CD4-positive, alpha-beta T cell treated with Interleukin-12 subunit alpha and Interleukin-12 subunit beta, for 1 hour (primary cell): ENCODE results near the gene AMPD2.
A peak's percentile ranks its signal among the peaks of the same experiment; 100 is the strongest.
"Not testable (repeated sequence)": the region's sequence is repeated elsewhere in the genome, so short reads cannot be mapped to it uniquely, and the experiment has no call there.

Experiments
- DNase-seq: peaks from one replicate; pipeline ENCODE4 v3.0.0-alpha.2; 2020

Gene AMPD2

DNA sequence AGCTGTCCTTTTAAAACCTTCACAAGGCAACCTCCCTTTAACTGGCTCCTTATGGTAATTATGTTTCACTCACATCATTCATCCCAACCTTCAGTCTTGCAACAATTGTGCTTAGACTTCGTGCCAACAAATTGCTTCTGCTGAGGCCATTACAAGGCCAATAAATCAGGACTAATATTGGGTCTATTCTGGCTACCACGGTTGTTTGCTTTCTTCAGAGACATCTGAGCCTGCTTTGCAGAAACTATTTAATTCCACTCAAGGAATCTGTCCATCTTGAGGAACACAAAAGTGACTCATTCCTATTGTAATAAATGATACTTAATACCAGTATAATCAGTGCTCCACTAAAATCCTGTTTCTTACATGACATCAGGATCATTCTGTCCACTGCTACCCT, 33.7 kb downstream of the AMPD2 start:
- DNase-seq, result no peak

DNA sequence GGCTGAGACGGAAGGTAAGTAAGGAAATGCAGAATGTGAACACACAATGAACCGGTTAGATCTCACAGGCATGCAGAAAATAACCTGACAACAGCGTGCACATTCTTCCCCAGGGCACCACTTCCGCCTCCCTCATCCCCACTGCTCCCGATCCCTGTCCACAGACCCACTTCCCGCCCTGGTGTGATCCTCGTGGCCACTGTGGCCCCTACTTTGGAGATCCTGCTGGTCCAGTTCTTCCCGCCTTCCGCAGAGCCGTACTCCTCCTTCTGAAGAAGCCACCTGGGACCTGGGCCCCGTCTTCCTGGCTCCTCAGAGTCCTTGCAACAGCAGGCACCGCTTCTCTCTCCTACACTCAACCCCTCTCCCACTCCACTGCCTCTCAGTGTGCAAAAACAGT, 34.9 kb downstream of the AMPD2 start:
- no peak for DNase-seq

DNA sequence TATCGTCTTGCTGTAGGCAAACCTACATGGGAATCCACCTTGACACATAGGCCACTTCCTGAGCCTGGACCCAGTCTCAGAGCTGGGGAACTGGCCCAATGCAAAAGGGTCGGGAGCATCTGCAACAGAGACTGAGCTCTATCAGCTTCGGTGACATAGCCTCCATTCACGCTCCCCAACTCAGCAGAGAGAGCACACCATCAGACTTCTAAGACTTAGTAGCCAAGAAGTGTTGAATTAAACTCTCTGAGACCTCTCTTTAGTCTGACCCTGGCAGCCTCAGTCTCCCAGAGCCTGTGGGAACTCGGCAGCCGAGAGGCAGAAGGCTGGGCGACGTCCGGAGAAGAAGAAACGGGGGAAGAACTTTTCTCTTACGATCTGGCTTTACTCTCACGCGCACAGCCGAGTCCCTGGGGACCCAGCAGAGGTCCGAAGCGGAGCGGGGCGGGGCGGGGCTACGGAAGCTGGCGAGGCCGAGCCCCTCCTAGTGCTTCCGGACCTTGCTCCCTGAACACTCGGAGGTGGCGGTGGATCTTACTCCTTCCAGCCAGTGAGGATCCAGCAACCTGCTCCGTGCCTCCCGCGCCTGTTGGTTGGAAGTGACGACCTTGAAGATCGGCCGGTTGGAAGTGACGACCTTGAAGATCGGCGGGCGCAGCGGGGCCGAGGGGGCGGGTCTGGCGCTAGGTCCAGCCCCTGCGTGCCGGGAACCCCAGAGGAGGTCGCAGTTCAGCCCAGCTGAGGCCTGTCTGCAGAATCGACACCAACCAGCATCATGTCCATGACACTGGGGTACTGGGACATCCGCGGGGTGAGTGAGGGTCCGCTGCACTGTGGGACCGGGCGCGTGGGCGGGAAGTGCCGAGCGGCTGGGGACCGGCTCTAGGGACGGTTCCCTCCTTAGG, 36.2 kb downstream of the AMPD2 start, which contains the start of gene GSTM4:
TSS of gene GSTM4 (plus strand) at position 485 of the 905 bp plus-strand sequence. CDS start at position 776, 291 bp downstream.
- peak; percentile 62 for DNase-seq

DNA sequence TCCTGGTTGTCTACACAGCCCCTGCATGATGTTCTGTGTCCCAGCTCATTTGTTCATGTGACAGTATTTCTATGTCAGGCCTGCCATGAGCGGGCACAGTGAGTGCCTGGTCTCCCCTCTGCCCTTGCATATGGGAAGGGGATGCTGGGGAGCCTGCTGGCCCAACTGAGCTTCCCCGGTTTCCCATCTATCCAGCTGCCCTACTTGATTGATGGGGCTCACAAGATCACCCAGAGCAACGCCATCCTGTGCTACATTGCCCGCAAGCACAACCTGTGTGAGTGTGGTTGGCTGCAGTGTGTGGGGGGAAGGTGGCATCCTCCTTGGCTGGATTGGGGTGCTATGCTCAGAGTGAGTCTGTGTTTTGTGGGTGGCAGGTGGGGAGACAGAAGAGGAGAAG, 37.8 kb downstream of the AMPD2 start:
- no peak for DNase-seq

DNA sequence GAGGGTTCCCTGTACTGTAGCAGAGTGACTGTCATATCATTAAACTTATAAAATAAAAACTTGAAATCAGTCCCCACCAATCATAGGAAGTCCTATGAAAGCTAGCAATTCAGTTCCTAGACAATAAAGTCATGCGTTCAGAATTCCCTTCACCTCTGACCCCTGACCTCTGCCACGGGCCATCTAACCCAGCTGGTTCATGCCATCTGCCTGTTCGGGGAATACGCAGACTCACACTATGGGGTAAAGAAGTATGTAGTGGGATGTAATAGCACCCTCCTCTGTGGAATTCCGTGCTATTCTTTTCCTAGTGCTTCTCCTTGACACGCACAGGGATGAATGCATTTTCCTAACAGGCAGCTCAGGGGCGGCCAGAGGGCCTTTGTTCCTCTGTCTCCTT, 38.3 kb downstream of the AMPD2 start:
- DNase-seq, result no peak

DNA sequence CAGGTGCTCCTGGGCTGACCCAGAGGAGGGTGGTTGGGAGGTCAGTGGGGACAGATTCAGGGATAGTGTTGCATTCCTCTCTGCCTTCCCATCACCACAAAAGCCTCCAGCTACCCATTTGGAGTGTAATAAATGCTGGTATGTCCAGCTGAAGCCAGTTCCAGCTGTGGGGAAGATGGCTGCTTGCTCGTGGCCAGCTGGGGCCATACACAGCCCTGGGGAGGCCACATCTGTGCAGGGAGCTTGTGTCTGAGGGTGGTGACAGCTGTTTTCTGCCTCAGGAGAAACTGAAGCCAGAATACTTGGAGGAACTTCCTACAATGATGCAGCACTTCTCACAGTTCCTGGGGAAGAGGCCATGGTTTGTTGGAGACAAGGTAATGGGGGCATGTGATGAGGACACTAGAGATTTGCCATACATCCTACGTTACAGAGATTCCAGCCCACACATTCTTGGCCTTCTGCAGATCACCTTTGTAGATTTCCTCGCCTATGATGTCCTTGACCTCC, 39.0 kb downstream of the AMPD2 start:
- no peak for DNase-seq

DNA sequence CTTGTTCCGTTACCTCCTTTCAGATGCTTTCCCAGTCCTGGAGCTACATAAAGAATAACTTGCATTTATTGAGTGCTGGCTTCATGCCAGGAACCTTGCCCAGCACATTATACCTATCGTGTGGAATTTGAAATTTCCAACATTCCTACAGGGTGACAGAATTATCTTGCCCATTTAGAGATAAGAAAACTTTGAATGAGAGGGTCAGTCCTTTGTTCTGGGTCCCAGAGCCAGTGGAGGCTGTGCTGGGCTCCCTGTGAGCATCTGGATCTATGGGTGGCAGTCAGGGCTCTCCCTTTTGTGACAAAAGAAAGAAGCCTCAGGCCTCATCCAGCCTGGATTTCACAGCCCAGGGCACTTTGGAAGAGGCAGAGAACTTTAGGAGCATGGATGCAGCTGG, 39.5 kb downstream of the AMPD2 start:
- no peak for DNase-seq

DNA sequence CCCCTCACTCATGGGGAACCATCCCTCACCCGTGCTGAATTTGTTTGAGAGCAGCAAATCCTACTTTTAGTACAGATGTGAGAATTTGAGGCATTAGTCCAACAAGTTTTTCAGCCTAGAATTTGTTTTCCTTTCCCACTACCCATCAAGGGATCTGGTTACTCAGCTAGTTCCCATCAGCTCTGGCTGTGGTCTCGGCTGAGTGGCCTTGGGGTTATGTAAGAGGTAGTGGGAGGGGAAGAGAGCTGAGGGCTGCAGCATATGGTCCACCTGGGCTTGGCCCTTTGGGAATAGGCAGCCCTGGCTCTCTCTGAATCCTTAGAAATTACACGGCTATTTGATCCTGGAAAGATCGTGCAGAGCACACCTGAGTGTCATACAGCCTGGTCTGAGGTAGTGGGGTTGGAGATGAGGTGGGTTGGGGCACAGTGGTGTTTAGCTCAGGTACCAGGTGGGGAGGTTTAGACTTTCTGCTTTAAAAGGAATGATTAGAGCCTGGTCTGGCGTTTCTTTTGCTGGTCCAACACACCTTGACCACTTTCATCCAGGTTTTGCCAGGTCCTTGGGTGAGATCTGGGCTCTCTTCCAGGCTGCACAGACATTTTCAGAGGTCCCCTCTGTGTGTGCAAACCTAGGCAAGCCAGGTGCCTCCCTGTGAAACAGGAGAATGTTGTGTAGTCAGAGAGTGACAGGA, 40.5 kb downstream of the AMPD2 start:
- no peak for DNase-seq

DNA sequence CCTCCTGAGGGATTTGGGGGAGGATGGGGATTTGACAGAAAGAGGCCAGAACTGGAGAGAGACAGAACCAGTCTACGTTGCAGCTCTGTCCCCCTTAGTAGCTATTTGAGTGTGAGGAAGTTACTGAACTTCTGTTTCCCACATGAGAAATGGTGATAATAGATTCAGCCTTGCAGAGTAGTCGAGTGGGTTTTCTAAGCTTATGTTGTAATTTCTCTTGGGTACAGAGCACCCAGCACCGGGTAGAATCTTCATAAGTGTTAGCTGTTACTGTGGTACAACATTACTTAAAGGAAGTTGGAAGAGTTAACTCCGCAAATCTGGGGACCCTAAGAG, 41.0 kb downstream of the AMPD2 start:
- not testable (repeated sequence) for DNase-seq

DNA sequence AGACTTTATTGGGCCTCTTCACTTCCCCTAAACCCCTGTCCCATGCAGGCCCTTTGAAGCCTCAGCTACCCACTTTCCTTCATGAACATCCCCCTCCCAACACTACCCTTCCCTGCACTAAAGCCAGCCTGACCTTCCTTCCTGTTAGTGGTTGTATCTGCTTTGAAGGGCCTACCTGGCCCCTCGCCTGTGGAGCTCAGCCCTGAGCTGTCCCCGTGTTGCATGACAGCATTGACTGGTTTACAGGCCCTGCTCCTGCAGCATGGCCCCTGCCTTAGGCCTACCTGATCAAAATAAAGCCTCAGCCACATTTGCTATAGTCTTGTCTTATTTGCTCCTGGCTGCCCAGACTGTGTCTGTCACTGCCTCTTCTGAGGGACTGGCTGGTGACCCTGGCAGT, 41.8 kb downstream of the AMPD2 start:
- DNase-seq, result no peak

DNA sequence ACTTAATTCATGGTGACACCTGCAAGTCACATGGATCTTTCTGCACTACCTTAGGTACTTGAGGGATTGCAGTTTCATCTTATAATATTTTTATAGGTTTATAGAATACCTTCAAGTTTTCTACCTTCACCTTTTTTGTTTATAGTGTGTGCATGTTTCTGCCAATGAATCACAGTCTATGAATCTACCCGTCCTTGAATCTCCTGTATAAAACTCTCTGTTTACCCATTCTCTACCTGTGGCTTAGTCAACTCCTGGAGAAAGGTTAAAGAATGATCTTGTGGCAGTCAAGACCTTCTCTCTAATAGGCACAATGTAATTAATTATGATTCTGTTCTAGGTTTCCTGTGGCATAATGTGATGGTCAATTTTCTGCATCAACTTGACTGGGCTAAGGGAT, 45.0 kb downstream of the AMPD2 start:
- DNase-seq, result no peak

DNA sequence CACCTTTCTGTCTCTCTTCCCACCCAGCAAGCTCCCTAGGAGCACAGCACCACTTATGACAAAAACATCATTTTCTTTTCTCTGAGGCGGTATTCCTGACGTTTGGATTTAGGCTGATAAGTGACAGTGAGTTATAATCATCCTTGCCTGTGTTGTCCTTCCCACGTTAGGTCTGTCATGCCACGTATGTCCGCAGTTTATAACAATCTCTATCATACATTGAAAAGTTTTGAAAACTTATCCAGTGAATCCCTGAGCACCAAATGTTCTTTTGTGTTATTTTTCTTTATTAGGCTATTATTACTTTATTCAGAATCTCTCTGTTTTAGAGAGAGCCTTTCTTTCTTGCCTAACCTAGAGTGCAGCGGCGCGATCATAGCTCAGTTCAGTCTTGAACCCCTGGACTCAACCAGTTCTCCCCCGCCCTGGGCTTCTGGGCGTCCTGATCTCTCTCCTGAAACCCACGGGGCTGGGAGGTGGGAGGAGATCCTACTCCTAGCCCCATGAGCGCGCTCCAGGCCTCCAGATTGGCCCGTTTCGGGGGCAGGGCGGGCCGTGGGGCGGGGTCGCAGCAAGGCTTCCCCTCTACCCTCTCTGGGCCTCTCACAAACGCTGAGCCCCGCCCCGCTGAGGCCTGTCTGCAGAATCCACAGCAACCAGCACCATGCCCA, 48.0 kb downstream of the AMPD2 start, which contains the start of gene GSTM2:
TSS of gene GSTM2 (plus strand) at position 606 of the 671 bp plus-strand sequence. CDS start at position 665, 59 bp downstream.
- DNase-seq, result peak; percentile 74

DNA sequence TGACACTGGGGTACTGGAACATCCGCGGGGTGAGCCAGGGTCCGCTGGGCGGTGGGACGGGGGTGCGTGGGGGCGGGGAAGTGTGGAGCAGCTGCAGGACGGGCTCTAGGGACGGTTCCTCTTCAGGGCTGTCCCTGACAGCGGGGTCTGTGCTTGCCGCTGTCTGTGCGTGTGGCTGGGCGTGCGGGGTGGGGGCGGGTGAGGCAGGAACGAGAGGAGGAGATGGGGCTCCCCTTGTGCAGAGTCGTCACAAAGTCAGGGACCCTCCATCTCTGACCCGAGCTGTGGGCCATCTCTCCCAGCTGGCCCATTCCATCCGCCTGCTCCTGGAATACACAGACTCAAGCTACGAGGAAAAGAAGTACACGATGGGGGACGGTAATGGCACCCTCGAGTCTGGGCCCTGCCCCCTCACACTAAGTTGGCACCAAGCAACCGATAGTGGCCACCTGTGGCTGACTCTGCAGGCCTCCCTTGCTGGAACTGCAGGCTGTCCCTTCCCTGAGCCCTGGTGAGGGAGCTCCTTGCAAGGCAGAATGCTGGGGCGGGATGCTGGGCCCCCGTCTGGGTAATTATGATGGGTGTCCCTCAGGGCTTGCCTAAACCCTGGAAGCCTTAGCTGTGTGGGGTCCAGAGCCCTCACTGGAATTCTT, 48.6 kb downstream of the AMPD2 start:
- no peak for DNase-seq

DNA sequence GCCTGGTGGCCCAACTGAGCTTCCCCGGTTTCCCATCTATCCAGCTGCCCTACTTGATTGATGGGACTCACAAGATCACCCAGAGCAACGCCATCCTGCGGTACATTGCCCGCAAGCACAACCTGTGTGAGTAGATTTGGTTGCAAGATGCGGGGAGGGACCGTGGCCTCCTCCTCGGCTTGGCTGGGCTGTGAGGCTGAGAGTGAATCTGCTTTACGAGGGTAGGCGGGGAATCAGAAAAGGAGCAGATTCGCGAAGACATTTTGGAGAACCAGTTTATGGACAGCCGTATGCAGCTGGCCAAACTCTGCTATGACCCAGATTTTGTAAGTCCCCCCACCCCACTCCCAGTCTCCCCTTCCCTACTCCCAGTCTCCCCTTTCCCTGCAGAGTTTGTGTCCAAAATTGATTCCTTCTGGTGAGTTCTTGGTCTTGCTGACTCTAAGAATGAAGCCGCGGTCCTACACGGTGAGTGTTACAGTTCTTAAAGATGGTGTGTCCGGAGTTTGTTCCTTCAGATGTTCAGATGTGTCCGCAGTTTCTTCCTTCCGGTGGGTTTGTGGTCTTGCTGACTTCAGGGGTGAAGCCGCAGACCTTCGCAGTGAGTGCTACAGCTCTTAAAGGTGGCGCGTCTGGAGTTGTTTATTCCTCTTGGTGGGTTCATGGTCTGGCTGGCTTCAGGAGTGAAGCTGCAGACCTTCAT, 49.8 kb downstream of the AMPD2 start:
- no peak for DNase-seq

DNA sequence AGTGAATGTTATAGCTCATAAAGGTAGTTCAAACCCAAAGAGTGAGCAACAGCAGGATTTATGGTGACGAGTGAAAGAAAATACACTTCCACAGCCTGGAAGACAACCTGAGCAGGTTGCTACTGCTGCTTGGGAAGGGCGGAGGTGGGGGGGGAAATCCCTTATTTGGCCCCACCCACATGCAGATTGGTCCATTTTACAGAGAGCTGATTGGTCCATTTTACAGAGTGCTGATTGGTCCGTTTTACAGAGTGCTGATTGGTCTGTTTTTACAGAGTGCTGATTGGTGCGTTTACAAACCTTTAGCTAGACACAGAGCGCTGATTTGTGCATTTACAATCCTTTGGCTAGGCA, 50.3 kb downstream of the AMPD2 start:
- DNase-seq, result not testable (repeated sequence)

DNA sequence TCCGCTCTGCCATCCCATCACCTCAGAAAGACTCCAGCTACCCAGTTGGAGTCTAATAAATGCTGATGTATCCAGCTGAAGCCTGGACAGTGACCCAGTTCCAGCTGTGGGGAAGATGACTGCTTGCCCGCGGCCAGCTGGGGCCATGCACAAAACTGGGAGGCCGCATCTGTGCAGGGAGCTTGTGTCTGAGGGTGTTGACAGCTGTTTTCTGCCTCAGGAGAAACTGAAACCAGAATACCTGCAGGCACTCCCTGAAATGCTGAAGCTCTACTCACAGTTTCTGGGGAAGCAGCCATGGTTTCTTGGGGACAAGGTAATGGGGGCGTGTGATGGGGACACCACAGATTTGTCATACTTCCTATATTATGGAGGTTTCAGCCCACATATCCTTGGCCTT, 51.4 kb downstream of the AMPD2 start:
- DNase-seq, result no peak

DNA sequence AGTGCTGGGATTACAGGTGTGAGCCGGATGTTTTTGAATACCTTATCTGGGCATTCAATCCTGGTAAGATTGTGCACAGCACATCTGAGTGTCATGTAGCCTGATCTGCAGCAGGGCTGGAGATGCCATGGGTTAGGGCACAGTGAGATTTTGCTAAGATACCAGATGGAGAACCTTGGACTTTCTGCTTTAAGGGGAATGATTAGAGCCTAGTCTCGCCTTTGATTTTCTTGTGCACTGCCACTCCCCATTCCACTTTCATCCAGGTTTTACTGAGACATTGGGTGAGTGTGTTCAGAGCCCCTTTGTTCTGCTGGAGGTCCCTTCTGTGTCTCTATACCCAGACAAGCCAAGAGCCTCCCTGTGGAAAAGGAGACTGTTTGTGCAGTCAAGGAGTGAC, 54.2 kb downstream of the AMPD2 start:
- DNase-seq, result not testable (repeated sequence)

DNA sequence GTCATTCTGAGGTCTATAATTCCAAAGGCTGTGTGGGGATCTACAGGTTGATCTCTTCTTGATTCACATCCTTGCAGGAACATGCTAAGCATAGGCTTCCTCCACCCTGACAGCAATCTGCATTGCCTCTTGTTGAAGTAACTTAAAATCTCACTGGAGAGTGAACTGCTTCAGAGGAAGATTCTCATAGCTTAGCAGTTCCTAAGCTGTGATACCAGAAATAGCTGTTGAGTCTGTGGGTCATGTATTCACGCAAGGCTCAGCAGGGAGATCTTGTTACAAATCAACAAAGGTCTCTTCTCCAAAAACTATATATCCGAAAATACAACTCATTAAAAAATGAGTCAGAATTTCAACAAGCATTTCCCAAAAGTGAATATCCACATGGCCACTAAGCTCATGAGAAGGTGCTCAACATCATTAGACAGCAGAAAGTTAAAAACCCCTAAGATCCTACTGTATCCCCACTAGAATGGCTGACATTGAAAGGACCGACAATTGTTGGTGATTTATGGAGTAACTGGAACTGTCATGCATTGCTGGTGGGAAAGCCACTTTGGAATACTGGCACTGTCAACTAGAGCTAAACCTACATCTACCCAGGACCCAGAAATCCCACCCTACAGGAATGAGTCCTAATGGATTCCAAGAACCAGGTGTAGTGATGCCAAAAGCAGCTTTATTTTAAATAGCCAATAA, 57.2 kb downstream of the AMPD2 start:
- not testable (repeated sequence) for DNase-seq

DNA sequence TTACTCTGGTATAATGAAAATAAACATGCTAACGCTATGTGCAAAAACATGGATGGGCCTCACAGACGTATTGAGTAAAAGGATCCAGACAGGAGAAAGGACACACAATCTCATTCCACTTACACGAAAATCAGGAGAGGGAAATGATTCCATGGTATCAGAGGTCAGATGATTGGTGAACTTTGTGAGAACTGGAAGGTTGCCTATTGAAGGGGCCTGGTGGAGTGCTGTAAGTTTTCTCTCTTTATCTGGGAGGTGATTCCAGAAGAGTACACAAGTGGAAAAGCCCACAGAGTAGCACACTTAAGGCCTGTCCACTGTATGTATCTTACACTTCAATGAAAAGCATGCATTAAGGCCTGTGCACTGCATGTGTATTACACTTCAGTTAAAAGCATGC, 57.8 kb downstream of the AMPD2 start:
- DNase-seq, result no peak

DNA sequence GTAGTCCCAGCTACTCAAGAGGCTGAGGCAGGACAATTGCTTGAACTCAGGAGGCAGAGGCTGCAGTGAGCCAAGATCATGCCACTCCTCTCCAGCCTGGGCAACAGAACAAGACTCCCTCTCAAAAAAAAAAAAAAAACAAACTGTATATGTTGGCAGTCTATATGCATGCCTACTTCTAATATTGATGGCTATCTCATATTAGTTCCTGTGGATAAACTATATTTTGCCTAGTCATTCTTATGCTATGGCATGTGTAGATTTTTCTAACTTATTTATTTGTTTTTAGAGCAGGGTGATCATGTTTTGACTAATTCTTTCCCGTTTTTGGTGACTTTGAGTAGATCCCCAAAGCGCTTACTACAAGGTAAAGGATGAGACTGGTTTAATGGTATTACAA, 59.0 kb downstream of the AMPD2 start:
- not testable (repeated sequence) for DNase-seq
